H9 (cell line): Measurements from ENCODE around the gene UBAC2. TPM values are rescaled to one million over a fixed set of nuclear protein-coding genes. Genes with fewer than 3 reads are reported as not detected.
A peak's percentile ranks its signal among the peaks of the same experiment; 100 is the strongest.

ENCODE experiments used
- DNase-seq: peaks from one replicate; pipeline ENCODE4 v3.0.0-alpha.2; 2017
- H2AFZ ChIP-seq: one replicate; pipeline ENCODE4 v1.6.1; 2013; ENCODE audit warnings: mild to moderate bottlenecking, low read length, control low read depth, moderate library complexity
- H2AK5ac ChIP-seq: 2 replicates; pipeline ENCODE4 v1.6.1; 2013; ENCODE audit warnings: low read length, control low read depth, mixed read lengths; ENCODE audit not compliant: insufficient read length
- H2BK120ac ChIP-seq: one replicate; pipeline ENCODE4 v1.6.1; 2013; ENCODE audit warnings: low read depth, mild to moderate bottlenecking, low read length, control low read depth, inconsistent platforms; ENCODE audit not compliant: poor library complexity, severe bottlenecking
- H2BK12ac ChIP-seq: 2 replicates; pipeline ENCODE4 v1.6.1; 2013; ENCODE audit warnings: low read length, control low read depth, mixed read lengths, low read depth; ENCODE audit not compliant: insufficient read length
- H2BK15ac ChIP-seq: 2 replicates; pipeline ENCODE4 v1.6.1; 2013; ENCODE audit warnings: low read depth, low read length, control low read depth
- H2BK20ac ChIP-seq: one replicate; pipeline ENCODE4 v1.6.1; 2013; ENCODE audit warnings: low read depth, mild to moderate bottlenecking, low read length, control low read depth, inconsistent platforms; ENCODE audit not compliant: poor library complexity, severe bottlenecking
- H2BK5ac ChIP-seq: 2 replicates; pipeline ENCODE4 v1.6.1; 2013; ENCODE audit warnings: low read length, control low read depth, mixed read lengths; ENCODE audit not compliant: insufficient read length
- H3K14ac ChIP-seq: 2 replicates; pipeline ENCODE4 v1.6.1; 2013; ENCODE audit warnings: low read length, control low read depth; ENCODE audit not compliant: insufficient read depth
- H3K18ac ChIP-seq: 2 replicates; pipeline ENCODE4 v1.6.1; 2013; ENCODE audit warnings: low read depth, mild to moderate bottlenecking, mixed read lengths, low read length, control low read depth; ENCODE audit not compliant: insufficient read length
- H3K23ac ChIP-seq: 2 replicates; pipeline ENCODE4 v1.6.1; 2013; ENCODE audit warnings: low read length, control low read depth, mixed read lengths, low read depth; ENCODE audit not compliant: insufficient read length
- H3K23me2 ChIP-seq: 2 replicates; pipeline ENCODE4 v1.6.1; 2013; ENCODE audit warnings: low read depth, mild to moderate bottlenecking, mixed read lengths, low read length, control low read depth; ENCODE audit not compliant: insufficient read length, poor library complexity, severe bottlenecking
- H3K27ac ChIP-seq: 2 replicates; pipeline ENCODE4 v1.5.1; 2013; ENCODE audit warnings: low read length, control low read depth, mixed read lengths, low read depth; ENCODE audit not compliant: insufficient read length
- H3K27me3 ChIP-seq: 2 replicates; pipeline ENCODE4 v1.6.1; 2013; ENCODE audit warnings: low read length, control low read depth, inconsistent platforms; ENCODE audit not compliant: insufficient read depth
- H3K4ac ChIP-seq: 2 replicates; pipeline ENCODE4 v1.6.1; 2013; ENCODE audit warnings: low read depth, mild to moderate bottlenecking, control low read depth, inconsistent platforms, low read length, moderate library complexity
- H3K4me1 ChIP-seq: 2 replicates; pipeline ENCODE4 v1.6.1; 2013; ENCODE audit warnings: low read length, control low read depth, inconsistent platforms; ENCODE audit not compliant: insufficient read depth
- H3K4me2 ChIP-seq: 2 replicates; pipeline ENCODE4 v1.6.1; 2013; ENCODE audit warnings: low read length, control low read depth, mixed read lengths; ENCODE audit not compliant: insufficient read length, insufficient read depth
- H3K56ac ChIP-seq: 2 replicates; pipeline ENCODE4 v1.6.1; 2013; ENCODE audit warnings: low read depth, mild to moderate bottlenecking, mixed read lengths, low read length, control low read depth; ENCODE audit not compliant: insufficient read length
- H3K79me1 ChIP-seq: 2 replicates; pipeline ENCODE4 v1.6.1; 2013; ENCODE audit warnings: low read depth, mild to moderate bottlenecking, moderate library complexity, low read length, control low read depth, inconsistent platforms; ENCODE audit not compliant: insufficient read depth, poor library complexity, severe bottlenecking
- H3K79me2 ChIP-seq: 2 replicates; pipeline ENCODE4 v1.6.1; 2013; ENCODE audit warnings: low read length, control low read depth, inconsistent platforms; ENCODE audit not compliant: insufficient read depth
- H3K9ac ChIP-seq: 2 replicates; pipeline ENCODE4 v1.6.1; 2013; ENCODE audit warnings: low read length, control low read depth, mixed read lengths; ENCODE audit not compliant: insufficient read length; ENCODE audit errors: extremely low read depth
- H3K9me3 ChIP-seq: one replicate; pipeline ENCODE4 v1.6.1; 2013; ENCODE audit warnings: low read depth, low read length, inconsistent platforms; ENCODE audit not compliant: control insufficient read depth
- H3T11ph ChIP-seq: one replicate; pipeline ENCODE4 v1.6.1; 2013; ENCODE audit warnings: mild to moderate bottlenecking, low read length, control low read depth, inconsistent platforms
- H4K20me1 ChIP-seq: one replicate; pipeline ENCODE4 v1.6.1; 2013; ENCODE audit not compliant: control insufficient read depth, insufficient read length, insufficient read depth
- H4K5ac ChIP-seq: 2 replicates; pipeline ENCODE4 v1.6.1; 2013; ENCODE audit warnings: low read depth, mild to moderate bottlenecking, mixed read lengths, low read length, control low read depth; ENCODE audit not compliant: insufficient read length
- H4K8ac ChIP-seq: replicated peaks from 2 replicates; pipeline ENCODE4 v1.6.1; 2013; ENCODE audit warnings: low read length, control low read depth, mixed read lengths, low read depth; ENCODE audit not compliant: insufficient read length
- H4K91ac ChIP-seq: 2 replicates; pipeline ENCODE4 v1.6.1; 2013; ENCODE audit warnings: low read depth, mild to moderate bottlenecking, moderate library complexity, mixed read lengths, low read length, control low read depth; ENCODE audit not compliant: insufficient read length
- H3K27ac Mint-ChIP-seq, 3 experiments: 2 replicates in 2 of 3; 3 replicates in 1 of 3; pipeline ENCODE4 v1.8.0; 2020 to 2021; ENCODE audit warnings: mixed read lengths in 3 of 3, mild to moderate bottlenecking in 1 of 3, moderate library complexity in 1 of 3
- H3K27me3 Mint-ChIP-seq: 2 replicates; pipeline ENCODE4 v1.8.0; 2021; ENCODE audit warnings: low read depth, mild to moderate bottlenecking, moderate library complexity, mixed read lengths
- H3K36me3 Mint-ChIP-seq, 3 experiments: 2 replicates in 2 of 3; 3 replicates in 1 of 3; pipeline ENCODE4 v1.8.0; 2020 to 2021; ENCODE audit warnings: low read depth in 3 of 3, mixed read lengths in 3 of 3; ENCODE audit not compliant: insufficient read depth in 1 of 3
- H3K4me1 Mint-ChIP-seq, 2 experiments: 2 replicates each; pipeline ENCODE4 v1.8.0; 2020; ENCODE audit warnings: mixed read lengths in 2 of 2
- H3K4me3 Mint-ChIP-seq, 2 experiments: 2 replicates in 1 of 2; 3 replicates in 1 of 2; pipeline ENCODE4 v1.8.0; 2020 to 2021; ENCODE audit warnings: mild to moderate bottlenecking in 2 of 2, mixed read lengths in 2 of 2, moderate library complexity in 1 of 2
- H3K9me3 Mint-ChIP-seq, 2 experiments: 2 replicates in 1 of 2; 3 replicates in 1 of 2; pipeline ENCODE4 v1.8.0; 2020; ENCODE audit warnings: mild to moderate bottlenecking in 2 of 2, mixed read lengths in 2 of 2, moderate library complexity in 1 of 2
- WGBS: extraction: QIAGEN DNeasy Blood & Tissue Kit; methylation state at CpG from one replicate; pipeline ENCODE4 v1.1.7; 2013; ENCODE audit warnings: missing lambda C conversion rate, low lambda C conversion rate, mixed read lengths; ENCODE audit not compliant: insufficient read length; ENCODE audit errors: extremely low coverage; 5-methylcytosine and 5-hydroxymethylcytosine counted together
- total RNA-seq: library from RNA; stranded (reverse); gene quantifications from 2 replicates; pipeline ENCODE4 v1.2.1, GENCODE V29; 2021
- TF ChIP-seq, protein P1 (sequence below): fragments of 200-600 bp; sonication (generic); conservative IDR thresholded peaks from 3 replicates; pipeline ENCODE4 v1.8.0; 2021; ENCODE audit warnings: antibody characterized with exemption, mild to moderate bottlenecking

The UBAC2 gene
- total RNA-seq, 1 experiment from 2014 or later = 52.3 TPM

DNA sequence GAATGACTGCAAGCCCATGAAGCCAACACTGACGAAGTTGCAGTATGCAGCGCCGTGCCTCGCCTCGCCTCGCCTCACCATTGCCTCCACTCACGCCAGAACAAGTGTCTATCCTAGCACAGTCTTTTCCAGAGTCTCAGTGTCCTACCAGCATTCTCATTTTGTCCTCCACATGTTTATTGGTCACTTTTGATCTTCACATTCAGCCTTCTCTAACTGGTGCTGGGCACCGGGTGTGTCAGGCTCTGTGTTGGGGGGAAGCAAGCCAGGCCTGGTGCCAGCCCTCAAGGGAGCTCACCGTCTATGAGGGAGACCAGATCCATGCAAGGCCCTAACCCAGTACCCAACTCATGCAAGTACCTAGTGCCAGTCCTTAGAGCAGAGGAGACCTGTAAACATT lies 176.3 kb downstream of the UBAC2 start:
- H3K9me3 Mint-ChIP-seq = no peaks in the 10 kb centered on the region
- no peaks in the 10 kb centered on the region for H3K23me2 ChIP-seq
- no peak for DNase-seq
- H3K4me1 ChIP-seq = peaks cover 18% of the 10 kb centered on the region
- H4K20me1 ChIP-seq = no peaks in the 10 kb centered on the region
- H3K79me1 ChIP-seq = no peaks in the 10 kb centered on the region
- no peak overlapping the region for H3K4me2 ChIP-seq
- H2BK5ac ChIP-seq = no peak overlapping the region
- no peaks in the 10 kb centered on the region; the same call in 1 of the 2 replicates for H3K27me3 Mint-ChIP-seq
- no peak overlapping the region for H3K56ac ChIP-seq
- no peak overlapping the region for H3K27ac ChIP-seq
- peaks cover 20 to 25% of the 10 kb centered on the region in 2 experiments for H3K4me1 Mint-ChIP-seq
- no peak overlapping the region for H3K14ac ChIP-seq
- H3K18ac ChIP-seq = no peak overlapping the region
- H2BK12ac ChIP-seq = no peak overlapping the region
- no peaks in the 10 kb centered on the region for H3K27me3 ChIP-seq
- H3K23ac ChIP-seq = no peak overlapping the region
- peaks cover 12 to 28% (median 23%) of the 10 kb centered on the region in 3 experiments for H3K36me3 Mint-ChIP-seq
- no CpG with 5 or more reads among the region's 9 CpGs for WGBS
- no peak overlapping the region for H4K91ac ChIP-seq
- no peak overlapping the region for H4K5ac ChIP-seq
- no peak overlapping the region for H4K8ac ChIP-seq
- no peak overlapping the region for H2BK120ac ChIP-seq
- H2BK20ac ChIP-seq = no peak overlapping the region
- no peak overlapping the region for H2AK5ac ChIP-seq
- no peaks in the 10 kb centered on the region for H3K79me2 ChIP-seq
- no peak overlapping the region for H3K4me3 Mint-ChIP-seq
- no peaks in the 10 kb centered on the region for H3K9me3 ChIP-seq
- no peak overlapping the region for H3K4ac ChIP-seq
- H3K9ac ChIP-seq = no peak overlapping the region
- H2AFZ ChIP-seq = no peak overlapping the region
- H2BK15ac ChIP-seq = no peak overlapping the region
- H3K27ac Mint-ChIP-seq = peak overlapping the region in 1 of 3 experiments; percentile 25; a peak in 1 of 7 replicates
- no peak overlapping the region for H3T11ph ChIP-seq
- TF ChIP-seq, protein P1, sequence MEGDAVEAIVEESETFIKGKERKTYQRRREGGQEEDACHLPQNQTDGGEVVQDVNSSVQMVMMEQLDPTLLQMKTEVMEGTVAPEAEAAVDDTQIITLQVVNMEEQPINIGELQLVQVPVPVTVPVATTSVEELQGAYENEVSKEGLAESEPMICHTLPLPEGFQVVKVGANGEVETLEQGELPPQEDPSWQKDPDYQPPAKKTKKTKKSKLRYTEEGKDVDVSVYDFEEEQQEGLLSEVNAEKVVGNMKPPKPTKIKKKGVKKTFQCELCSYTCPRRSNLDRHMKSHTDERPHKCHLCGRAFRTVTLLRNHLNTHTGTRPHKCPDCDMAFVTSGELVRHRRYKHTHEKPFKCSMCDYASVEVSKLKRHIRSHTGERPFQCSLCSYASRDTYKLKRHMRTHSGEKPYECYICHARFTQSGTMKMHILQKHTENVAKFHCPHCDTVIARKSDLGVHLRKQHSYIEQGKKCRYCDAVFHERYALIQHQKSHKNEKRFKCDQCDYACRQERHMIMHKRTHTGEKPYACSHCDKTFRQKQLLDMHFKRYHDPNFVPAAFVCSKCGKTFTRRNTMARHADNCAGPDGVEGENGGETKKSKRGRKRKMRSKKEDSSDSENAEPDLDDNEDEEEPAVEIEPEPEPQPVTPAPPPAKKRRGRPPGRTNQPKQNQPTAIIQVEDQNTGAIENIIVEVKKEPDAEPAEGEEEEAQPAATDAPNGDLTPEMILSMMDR = no peak
